Fibroblast of lung (primary cell): ENCODE measurements around the gene PDZD2.

Source experiments
- EZH2 ChIP-seq: IDR thresholded peaks from 2 replicates; pipeline ENCODE4 v1.5.1; 2012; ENCODE audit warnings: low read length, control low read depth, mild to moderate bottlenecking; ENCODE audit errors: missing control alignments
- TF ChIP-seq, protein P1 (sequence below), 2 donors: IDR thresholded peaks in 1 of 2; conservative IDR thresholded peaks in 1 of 2; 1 replicate in 1 of 2; 2 replicates in 1 of 2; pipeline ENCODE4 v1.5.1; 2011 to 2012; ENCODE audit warnings: low read length in 2 of 2, control low read depth in 1 of 2, inconsistent platforms in 1 of 2, low read depth in 1 of 2, mild to moderate bottlenecking in 1 of 2

DNA sequence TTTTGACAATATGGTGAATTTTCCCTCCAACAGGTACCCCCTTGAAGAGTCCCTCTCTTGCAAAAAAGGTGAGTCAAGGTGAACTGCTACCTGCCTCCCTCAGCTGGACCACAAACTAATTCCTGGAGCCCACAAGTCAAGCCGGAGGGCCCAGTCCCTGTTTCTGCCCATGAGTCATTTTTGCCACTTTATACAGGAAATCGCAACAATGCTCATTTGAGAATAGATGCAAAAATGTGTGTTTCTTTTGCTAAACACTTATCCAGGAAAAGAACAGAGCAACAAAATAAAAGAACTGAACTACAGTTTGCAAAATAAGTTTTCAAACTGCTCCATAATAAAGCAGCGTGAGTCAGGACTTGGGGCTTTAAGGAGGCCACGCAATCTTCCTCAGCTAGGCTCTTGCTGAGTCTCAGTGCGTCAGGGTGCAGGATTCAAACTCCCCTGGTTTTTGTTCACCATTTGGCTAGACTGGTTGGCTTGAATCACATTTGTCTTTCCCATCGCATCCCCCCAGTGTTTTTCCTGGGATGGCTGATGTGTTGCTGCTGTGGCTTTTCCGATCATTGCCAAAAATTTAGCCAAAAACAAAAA, 432.5 kb downstream of the PDZD2 start:
- no peak for TF ChIP-seq EZH2
- TF ChIP-seq, protein P1, sequence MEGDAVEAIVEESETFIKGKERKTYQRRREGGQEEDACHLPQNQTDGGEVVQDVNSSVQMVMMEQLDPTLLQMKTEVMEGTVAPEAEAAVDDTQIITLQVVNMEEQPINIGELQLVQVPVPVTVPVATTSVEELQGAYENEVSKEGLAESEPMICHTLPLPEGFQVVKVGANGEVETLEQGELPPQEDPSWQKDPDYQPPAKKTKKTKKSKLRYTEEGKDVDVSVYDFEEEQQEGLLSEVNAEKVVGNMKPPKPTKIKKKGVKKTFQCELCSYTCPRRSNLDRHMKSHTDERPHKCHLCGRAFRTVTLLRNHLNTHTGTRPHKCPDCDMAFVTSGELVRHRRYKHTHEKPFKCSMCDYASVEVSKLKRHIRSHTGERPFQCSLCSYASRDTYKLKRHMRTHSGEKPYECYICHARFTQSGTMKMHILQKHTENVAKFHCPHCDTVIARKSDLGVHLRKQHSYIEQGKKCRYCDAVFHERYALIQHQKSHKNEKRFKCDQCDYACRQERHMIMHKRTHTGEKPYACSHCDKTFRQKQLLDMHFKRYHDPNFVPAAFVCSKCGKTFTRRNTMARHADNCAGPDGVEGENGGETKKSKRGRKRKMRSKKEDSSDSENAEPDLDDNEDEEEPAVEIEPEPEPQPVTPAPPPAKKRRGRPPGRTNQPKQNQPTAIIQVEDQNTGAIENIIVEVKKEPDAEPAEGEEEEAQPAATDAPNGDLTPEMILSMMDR (conservative IDR thresholded peaks at IDR 0.05 in 1 of 2, IDR thresholded peaks at IDR 0.05 in 1 of 2; ENCODE audit: low read depth in 1 of 2, low read length in 2 of 2): no peak
